Cardiac muscle cell (in vitro differentiated cells and primary cell): ENCODE data around the gene DCTN1. TPM values are rescaled to one million over a fixed set of nuclear protein-coding genes. Genes with fewer than 3 reads are reported as not detected.
"Not testable (repeated sequence)": the region's sequence is repeated elsewhere in the genome, so short reads cannot be mapped to it uniquely, and the experiment has no call there.

Experiments
- DNase-seq, 2 donors: peaks; one replicate each; pipeline versions ENCODE4 v3.0.0 to v3.0.0-alpha.2; 2010 to 2017; ENCODE audit warnings: low read depth in 1 of 2, low spot score in 1 of 2
- H3K27ac ChIP-seq: fragments of 200-600 bp; sonication (generic); 2 replicates; pipeline ENCODE4 v1.5.1; 2016
- H3K27me3 ChIP-seq: fragments of 200-600 bp; sonication (generic); 2 replicates; pipeline ENCODE4 v1.6.0; 2016; ENCODE audit warnings: control low read depth
- H3K36me3 ChIP-seq: fragments of 200-600 bp; sonication (generic); 2 replicates; pipeline ENCODE4 v1.5.1; 2016; ENCODE audit warnings: control low read depth
- H3K4me1 ChIP-seq: fragments of 200-600 bp; sonication (generic); 2 replicates; pipeline ENCODE4 v1.8.1; 2017; ENCODE audit warnings: low read depth, mild to moderate bottlenecking, mixed run types
- H3K4me3 ChIP-seq: fragments of 200-600 bp; sonication (generic); 2 replicates; pipeline ENCODE4 v1.5.1; 2016; ENCODE audit warnings: mild to moderate bottlenecking
- H3K9me3 ChIP-seq: fragments of 200-600 bp; sonication (generic); 2 replicates; pipeline ENCODE4 v1.5.1; 2017; ENCODE audit warnings: low read depth, mild to moderate bottlenecking, control low read depth
- polyA plus RNA-seq: library from polyadenylated mRNA; unstranded; fragments of >200 nt; fragmentation: Nextera tagmentation; extraction: Ambion mirVana; gene quantifications from 2 replicates; pipeline ENCODE4 v1.2.1, GENCODE V29; 2016
- total RNA-seq: library from RNA; depleted of rRNA; stranded (reverse); fragments of >200 nt; gene quantifications from 2 replicates; pipeline ENCODE4 v1.2.3, GENCODE V29; 2016
- TF ChIP-seq, protein P1 (sequence below): IDR thresholded peaks from 2 replicates; pipeline ENCODE4 v1.5.1; 2012; ENCODE audit warnings: low read depth, mild to moderate bottlenecking, low read length

Gene DCTN1
- total and polyA plus RNA-seq, 2 experiments from 2014 or later = 156 to 164 TPM

DNA sequence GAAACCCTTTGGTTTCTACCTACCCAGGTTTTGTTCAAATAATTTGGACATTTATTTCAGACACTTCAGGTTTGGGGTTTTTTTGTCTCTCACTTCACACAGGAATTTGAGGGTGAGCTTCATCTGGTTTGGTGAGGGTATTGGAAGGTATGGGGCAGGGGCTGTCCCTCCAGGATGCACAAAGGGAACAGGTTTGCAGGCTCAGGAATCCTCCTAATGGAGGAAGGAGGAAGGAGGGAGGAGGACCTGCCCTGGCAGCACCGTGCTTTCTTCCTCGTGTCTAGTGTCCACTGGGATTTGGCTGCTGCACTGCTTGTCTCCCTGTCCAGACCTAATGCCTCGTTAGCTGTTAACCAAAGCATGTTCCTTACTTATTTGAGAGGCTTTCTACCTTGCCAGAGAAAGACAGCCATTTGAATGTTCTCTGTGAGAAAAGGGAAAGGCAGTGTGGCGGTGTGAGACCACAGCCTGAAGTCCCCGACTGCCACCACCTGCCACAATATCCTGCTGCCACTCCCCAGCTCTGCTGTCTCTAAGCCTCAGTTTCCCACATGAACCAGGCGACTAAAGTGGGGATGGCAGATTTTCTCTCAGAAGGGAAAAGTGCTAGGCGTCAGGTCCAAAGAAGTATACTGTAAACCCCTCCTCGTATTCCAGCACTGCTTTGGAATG is 34.7 kb downstream of the DCTN1 start:
- Histone ChIP-seq H3K27me3 (no peaks in the 10 kb centered on the region), H3K4me3 (no peak overlapping the region), H3K9me3 (no peaks in the 10 kb centered on the region), H3K36me3 (no peaks in the 10 kb centered on the region), H3K4me1 (no peaks in the 10 kb centered on the region), H3K27ac (no peak overlapping the region)
- no peak for DNase-seq
- TF ChIP-seq, protein P1, sequence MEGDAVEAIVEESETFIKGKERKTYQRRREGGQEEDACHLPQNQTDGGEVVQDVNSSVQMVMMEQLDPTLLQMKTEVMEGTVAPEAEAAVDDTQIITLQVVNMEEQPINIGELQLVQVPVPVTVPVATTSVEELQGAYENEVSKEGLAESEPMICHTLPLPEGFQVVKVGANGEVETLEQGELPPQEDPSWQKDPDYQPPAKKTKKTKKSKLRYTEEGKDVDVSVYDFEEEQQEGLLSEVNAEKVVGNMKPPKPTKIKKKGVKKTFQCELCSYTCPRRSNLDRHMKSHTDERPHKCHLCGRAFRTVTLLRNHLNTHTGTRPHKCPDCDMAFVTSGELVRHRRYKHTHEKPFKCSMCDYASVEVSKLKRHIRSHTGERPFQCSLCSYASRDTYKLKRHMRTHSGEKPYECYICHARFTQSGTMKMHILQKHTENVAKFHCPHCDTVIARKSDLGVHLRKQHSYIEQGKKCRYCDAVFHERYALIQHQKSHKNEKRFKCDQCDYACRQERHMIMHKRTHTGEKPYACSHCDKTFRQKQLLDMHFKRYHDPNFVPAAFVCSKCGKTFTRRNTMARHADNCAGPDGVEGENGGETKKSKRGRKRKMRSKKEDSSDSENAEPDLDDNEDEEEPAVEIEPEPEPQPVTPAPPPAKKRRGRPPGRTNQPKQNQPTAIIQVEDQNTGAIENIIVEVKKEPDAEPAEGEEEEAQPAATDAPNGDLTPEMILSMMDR = no peak

DNA sequence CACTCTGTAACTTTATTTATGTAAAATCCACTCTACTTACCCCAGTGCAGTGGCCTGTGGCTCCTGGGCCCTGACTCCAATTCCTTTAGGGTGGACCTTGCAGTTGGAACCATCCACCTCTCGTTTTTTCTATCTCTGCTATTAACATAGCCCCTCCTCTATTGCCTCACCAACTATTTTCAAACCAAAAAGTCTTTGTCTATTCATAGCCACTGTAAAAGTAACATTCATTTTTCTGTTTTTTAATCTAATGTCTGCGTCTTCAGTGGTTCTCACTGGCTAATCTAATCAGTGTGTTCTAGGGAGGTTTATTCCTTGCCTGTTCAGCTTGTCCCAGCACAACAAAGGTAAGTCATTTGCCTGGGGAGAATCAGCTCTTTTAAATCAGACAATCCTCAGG is 36.8 kb downstream of the DCTN1 start, which contains the start of gene SLC4A5:
SLC4A5 (minus strand) TSS at position 101 of the 400 bp plus-strand sequence. CDS start 28,393 bp downstream, outside the sequence.
- no peak within 1 kb of the TSS for H3K27ac ChIP-seq
- TF ChIP-seq, protein P1 = no peak
- H3K36me3 ChIP-seq = no peaks in the 10 kb centered on the region
- no peaks in the 10 kb centered on the region for H3K4me1 ChIP-seq
- H3K4me3 ChIP-seq = no peak within 1 kb of the TSS
- no peak for DNase-seq
- no peaks in the 10 kb centered on the region for H3K27me3 ChIP-seq
- H3K9me3 ChIP-seq = no peaks in the 10 kb centered on the region

DNA sequence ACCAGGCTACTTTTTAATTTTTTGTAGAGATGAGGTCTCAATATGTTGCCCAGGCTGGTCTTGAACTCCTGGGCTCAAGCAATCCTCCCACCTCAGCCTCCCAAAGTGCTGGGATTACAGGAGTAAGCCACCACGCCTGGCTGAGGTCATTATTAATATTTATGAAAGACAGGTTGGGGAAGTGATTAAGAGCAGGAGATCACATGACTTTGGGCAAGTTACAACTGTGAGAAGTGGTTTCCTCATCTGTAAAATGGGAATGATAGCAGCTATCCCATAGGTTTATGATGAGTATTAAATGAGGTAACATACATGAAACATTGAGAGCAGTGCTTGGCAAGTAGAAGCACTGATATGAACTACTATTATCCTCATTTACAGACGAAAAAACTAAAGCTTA is 43.9 kb downstream of the DCTN1 start:
- not testable (repeated sequence) for H3K4me3 ChIP-seq, H3K27me3 ChIP-seq, H3K27ac ChIP-seq, DNase-seq, H3K36me3 ChIP-seq, H3K9me3 ChIP-seq, H3K4me1 ChIP-seq

DNA sequence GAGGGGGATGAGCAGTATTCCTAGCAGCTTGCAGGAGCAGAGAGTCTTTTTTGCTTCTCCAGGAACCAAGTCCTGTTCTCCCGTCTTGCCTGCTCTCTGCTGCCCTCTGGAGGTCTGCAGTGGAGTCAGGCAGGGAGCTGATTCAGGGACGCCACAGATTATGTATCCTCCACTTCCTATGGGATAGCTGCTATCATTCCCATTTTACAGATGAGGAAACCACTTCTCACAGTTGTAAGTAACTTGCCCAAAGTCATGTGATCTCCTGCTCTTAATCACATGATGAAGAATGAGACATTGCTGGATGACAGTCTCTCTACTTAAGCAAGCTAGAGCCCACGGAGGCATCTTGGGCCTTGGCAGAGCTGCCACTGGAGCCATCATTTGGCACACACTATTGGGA is 45.2 kb downstream of the DCTN1 start:
- Histone ChIP-seq H3K9me3 (no peaks in the 10 kb centered on the region), H3K36me3 (no peaks in the 10 kb centered on the region), H3K27me3 (no peaks in the 10 kb centered on the region), H3K4me1 (no peaks in the 10 kb centered on the region), H3K27ac (no peak overlapping the region), H3K4me3 (no peak overlapping the region)
- TF ChIP-seq, protein P1 = peak; percentile 97
- DNase-seq = peak; percentile 76 to 84

DNA sequence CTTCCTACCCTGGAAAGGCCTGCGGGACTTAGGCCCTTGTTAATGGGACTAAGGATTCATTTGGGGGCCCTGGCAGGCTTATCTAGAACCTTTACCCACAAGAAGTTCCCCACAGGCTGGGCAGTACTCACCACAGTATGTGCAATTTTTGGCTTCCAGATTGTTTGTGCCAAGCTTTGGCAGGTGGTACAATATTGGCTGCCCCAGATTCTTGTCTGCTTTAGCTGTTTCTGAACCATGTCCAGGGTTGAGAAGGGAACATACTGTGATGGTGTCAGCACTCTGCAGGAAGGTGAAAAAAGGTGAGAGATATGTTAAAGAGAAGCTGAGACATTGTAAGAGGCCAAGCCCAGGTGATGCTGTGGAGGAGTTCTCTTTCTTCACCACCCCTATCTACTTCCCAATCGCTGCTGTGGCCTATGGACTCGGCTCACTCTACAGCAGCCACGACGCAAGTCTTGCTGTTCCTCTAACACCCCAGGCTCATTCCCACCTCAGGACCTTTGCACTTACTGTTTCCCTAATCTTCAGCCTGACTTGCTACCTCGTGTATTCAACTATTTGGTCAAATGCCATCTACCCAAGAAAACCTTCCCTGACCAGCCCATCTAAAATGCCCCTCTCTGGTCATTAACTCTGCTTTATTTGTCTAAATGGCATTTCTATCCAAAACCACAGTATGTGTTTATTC is 46.1 kb downstream of the DCTN1 start:
- H3K4me1 ChIP-seq = no peaks in the 10 kb centered on the region
- no peaks in the 10 kb centered on the region for H3K36me3 ChIP-seq
- TF ChIP-seq, protein P1 = no peak
- H3K4me3 ChIP-seq = no peak overlapping the region
- DNase-seq = no peak
- H3K27ac ChIP-seq = no peak overlapping the region
- H3K27me3 ChIP-seq = no peaks in the 10 kb centered on the region
- no peaks in the 10 kb centered on the region for H3K9me3 ChIP-seq

DNA sequence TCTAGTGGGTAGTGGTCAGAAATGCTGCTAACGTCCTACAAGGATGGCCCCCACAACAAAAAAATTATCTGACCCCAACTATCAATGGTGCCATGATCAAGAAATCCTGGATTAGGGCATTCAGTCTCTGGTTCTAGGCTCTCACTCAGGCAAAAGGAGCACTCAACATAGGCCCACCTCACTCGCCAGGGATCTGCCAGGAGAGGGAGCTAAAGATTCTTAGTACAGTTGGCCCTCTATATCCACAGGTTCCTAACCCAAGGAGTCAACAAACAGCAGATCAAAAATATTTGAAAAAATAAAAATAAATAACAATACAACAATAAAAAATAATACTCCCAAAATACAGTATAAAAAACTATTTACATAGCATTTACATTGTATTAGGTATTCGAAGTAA is 46.9 kb downstream of the DCTN1 start:
- peaks cover 5% of the 10 kb centered on the region for H3K4me1 ChIP-seq
- H3K27ac ChIP-seq = no peak overlapping the region
- no peaks in the 10 kb centered on the region for H3K36me3 ChIP-seq
- DNase-seq = peak; percentile 58 to 68
- no peaks in the 10 kb centered on the region for H3K9me3 ChIP-seq
- no peak overlapping the region for H3K4me3 ChIP-seq
- TF ChIP-seq, protein P1 = peak; percentile 64
- H3K27me3 ChIP-seq = no peaks in the 10 kb centered on the region
